ENCODE data around the gene MORN1. TPM values are rescaled to one million over a fixed set of nuclear protein-coding genes. Genes with fewer than 3 reads are reported as not detected.

MORN1 gene
- total and polyA plus RNA-seq, 4 donors: 2.3 to 6.9 (median 3.6) TPM

DNA sequence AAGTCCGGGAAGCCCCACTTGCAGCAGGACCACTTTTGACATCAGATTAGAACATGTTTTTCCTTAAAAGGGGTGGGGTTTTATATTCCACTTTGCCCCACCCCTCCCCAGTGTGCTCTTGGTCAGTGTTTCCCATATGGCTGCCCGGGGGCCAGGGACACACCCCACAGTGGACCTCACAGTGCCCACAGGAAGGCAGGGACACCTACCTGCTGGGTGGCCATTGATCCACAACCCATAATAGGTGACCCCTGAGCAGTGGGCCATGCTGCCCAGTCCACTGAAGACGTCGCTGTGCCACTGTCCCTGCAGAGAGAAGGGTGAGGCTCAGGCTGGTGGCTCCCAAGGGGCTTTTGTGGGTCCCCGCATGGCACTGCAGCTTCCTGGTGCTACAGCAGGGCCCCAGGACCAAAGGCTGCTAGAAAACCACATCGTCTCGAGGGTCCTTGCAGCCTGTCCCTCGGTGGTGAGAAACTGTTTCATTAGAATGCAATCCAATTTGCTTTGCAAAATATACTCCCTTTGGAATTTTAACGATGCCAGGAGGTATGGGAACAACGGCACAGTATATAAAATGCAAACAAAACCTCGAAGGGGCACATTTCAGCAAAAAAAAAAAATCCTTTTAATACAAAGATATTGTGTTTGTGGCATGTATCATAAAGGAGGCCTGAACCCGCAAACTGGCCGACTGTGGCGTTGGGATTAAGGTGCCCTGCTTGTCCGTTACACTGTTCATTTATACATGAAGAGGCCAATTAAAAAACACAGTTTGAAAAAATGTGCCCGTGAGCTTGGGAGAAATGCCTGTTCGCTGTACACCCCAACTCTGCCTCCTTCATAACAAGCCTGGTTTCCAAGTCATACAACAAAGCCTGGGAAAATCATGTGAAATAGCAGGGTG is 16.9 kb downstream of the MORN1 start:
- H3K9ac ChIP-seq (ENCODE audit: low read depth in 1 of 2, low read length in 2 of 2): no peak overlapping the region
- 87% methylated on average over 17 of the region's 17 CpGs for WGBS
- no peaks in the 10 kb centered on the region for H3K4me1 ChIP-seq (ENCODE audit: control insufficient read depth in 4 of 4, insufficient read depth in 4 of 4, low read length in 3 of 4)
- no peaks in the 10 kb centered on the region for H3K27me3 ChIP-seq (ENCODE audit: control insufficient read depth in 4 of 4, insufficient read depth in 4 of 4, low read length in 3 of 4)
- no peaks in the 10 kb centered on the region for H3K9me3 ChIP-seq (ENCODE audit: control insufficient read depth in 4 of 4, low read length in 3 of 4)
- peaks cover 0 to 3% (median 0%) of the 10 kb centered on the region in 4 donors for H3K36me3 ChIP-seq (ENCODE audit: control insufficient read depth in 4 of 4, insufficient read depth in 3 of 4, low read depth in 1 of 4, low read length in 3 of 4)
- no peak for DNase-seq (ENCODE audit: low spot score)
- TF ChIP-seq FOXA2 (IDR thresholded peaks at IDR 0.05) (no peak), SP1 (IDR thresholded peaks at IDR 0.05) (no peak), HNF4G (IDR thresholded peaks at IDR 0.05) (no peak), YY1 (IDR thresholded peaks at IDR 0.05) (no peak), RAD21 (IDR thresholded peaks at IDR 0.05) (no peak)
- no peak overlapping the region for H3K27ac ChIP-seq (ENCODE audit: low read depth in 1 of 2, low read length in 2 of 2)
- no peak overlapping the region for H3K4me3 ChIP-seq (ENCODE audit: low read depth in 1 of 3, low read length in 3 of 3)

DNA sequence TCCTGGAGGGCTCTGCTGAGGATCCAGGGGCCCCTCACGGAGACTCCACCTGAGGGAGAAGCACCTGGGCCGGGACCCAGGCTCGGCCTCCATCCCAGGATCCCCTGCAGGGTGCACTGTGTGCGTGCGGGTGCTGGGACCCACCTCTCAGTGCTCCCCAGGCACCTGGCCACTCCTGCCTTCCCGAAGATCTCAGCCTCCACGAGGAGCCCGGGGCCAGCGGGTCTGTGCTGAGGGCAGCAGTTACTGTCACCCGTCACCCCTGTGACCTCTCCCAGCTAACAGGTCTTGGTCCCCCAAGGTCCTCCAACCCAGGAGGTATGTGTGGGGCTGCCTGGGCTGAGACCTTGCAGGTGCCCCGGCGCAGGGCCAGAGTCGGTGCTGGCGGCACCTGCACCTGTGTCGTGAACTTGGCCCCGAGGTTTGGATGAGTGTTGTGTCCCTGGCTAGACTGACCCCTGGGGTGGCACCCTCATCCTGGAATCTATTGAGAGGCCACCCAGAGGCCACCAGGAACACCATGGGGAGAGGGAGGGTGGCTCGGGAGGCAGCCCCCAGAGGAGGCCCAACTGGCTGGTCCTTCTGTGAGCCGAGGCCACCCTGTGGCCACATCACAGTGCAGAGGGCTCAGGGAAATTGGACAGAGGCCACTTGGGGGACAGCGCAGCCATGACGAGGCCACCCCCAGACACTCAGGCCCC is 17.7 kb downstream of the MORN1 start:
- Histone ChIP-seq H3K4me1 (ENCODE audit: control insufficient read depth in 4 of 4, insufficient read depth in 4 of 4, low read length in 3 of 4) (no peaks in the 10 kb centered on the region), H3K27me3 (ENCODE audit: control insufficient read depth in 4 of 4, insufficient read depth in 4 of 4, low read length in 3 of 4) (no peaks in the 10 kb centered on the region), H3K27ac (ENCODE audit: low read depth in 1 of 2, low read length in 2 of 2) (no peak overlapping the region), H3K36me3 (ENCODE audit: control insufficient read depth in 4 of 4, insufficient read depth in 3 of 4, low read depth in 1 of 4, low read length in 3 of 4) (peaks cover 0 to 3% (median 0%) of the 10 kb centered on the region in 4 donors), H3K9ac (ENCODE audit: low read depth in 1 of 2, low read length in 2 of 2) (no peak overlapping the region), H3K4me3 (ENCODE audit: low read depth in 1 of 3, low read length in 3 of 3) (no peak overlapping the region), H3K9me3 (ENCODE audit: control insufficient read depth in 4 of 4, low read length in 3 of 4) (no peaks in the 10 kb centered on the region)
- DNase-seq (ENCODE audit: low spot score): no peak
- TF ChIP-seq EGR1 (IDR thresholded peaks at IDR 0.05; ENCODE audit: low read depth in 2 of 2) (no peak), SP1 (IDR thresholded peaks at IDR 0.05) (no peak), GABPA (IDR thresholded peaks at IDR 0.05 in 1 of 2, conservative IDR thresholded peaks at IDR 0.05 in 1 of 2) (no peak)
- TF ChIP-seq, protein P1, sequence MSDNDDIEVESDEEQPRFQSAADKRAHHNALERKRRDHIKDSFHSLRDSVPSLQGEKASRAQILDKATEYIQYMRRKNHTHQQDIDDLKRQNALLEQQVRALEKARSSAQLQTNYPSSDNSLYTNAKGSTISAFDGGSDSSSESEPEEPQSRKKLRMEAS (IDR thresholded peaks at IDR 0.05): no peak
- WGBS: 92% methylated on average over 20 of the region's 20 CpGs

DNA sequence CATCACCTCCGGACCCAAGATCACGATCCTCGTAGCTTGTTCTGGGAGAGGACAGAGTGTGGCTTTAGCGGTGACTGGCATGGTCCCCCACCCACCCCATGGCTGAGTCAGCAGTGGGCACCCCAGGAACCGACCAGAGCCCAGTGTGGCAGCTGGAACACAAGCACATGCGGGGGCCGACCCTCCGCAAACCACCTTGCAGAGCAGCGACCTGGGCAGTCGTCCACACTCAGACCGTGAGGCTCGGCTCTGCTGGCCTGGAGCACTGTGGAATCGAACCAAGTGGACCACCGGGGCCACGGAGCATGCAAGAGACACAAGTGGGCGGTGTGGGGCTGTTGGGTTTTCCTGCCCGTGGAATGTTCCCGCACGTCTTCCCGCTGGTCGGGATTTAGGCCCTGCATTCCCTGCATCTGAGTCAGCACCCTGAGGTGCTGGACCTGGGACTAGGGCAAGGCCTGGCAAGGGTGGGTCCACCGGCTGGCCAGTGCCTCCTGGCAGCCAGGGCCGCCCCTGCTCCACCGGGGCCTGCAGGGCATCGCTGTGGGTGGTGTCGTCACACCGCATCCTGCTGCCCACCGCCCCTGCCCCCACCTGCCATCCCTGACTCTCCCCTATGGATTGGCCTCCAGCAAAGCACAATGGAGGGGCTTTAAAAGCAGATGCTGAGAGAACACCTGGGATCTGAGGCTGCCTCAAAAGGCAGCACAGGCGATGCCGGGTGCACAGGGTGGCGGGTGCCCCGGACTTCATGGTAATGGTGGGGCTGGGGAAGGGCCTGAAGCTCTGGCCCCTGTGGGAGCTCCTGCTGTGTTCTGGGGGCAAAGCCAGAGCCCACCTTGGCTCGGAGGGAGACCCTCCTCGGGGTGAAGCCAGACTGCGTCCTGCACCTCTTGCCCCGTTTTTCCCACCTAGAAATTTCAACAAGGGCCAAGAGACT is 18.5 kb downstream of the MORN1 start:
- Histone ChIP-seq H3K9ac (ENCODE audit: low read depth in 1 of 2, low read length in 2 of 2) (no peak overlapping the region), H3K36me3 (ENCODE audit: control insufficient read depth in 4 of 4, insufficient read depth in 3 of 4, low read depth in 1 of 4, low read length in 3 of 4) (peaks cover 0 to 3% (median 0%) of the 10 kb centered on the region in 4 donors), H3K9me3 (ENCODE audit: control insufficient read depth in 4 of 4, low read length in 3 of 4) (no peaks in the 10 kb centered on the region), H3K4me3 (ENCODE audit: low read depth in 1 of 3, low read length in 3 of 3) (no peak overlapping the region), H3K27me3 (ENCODE audit: control insufficient read depth in 4 of 4, insufficient read depth in 4 of 4, low read length in 3 of 4) (no peaks in the 10 kb centered on the region), H3K4me1 (ENCODE audit: control insufficient read depth in 4 of 4, insufficient read depth in 4 of 4, low read length in 3 of 4) (no peaks in the 10 kb centered on the region), H3K27ac (ENCODE audit: low read depth in 1 of 2, low read length in 2 of 2) (no peak overlapping the region)
- no peak for DNase-seq (ENCODE audit: low spot score)
- 95% methylated on average over 36 of the region's 36 CpGs for WGBS
- TF ChIP-seq HNF4A (conservative IDR thresholded peaks at IDR 0.05) (no peak), NR2F2 (IDR thresholded peaks at IDR 0.05) (no peak), HNF4G (IDR thresholded peaks at IDR 0.05) (no peak), EGR1 (IDR thresholded peaks at IDR 0.05; ENCODE audit: low read depth in 2 of 2) (no peak), FOXA2 (IDR thresholded peaks at IDR 0.05) (no peak), GABPA (IDR thresholded peaks at IDR 0.05 in 1 of 2, conservative IDR thresholded peaks at IDR 0.05 in 1 of 2) (no peak), JUND (IDR thresholded peaks at IDR 0.05) (no peak), RAD21 (IDR thresholded peaks at IDR 0.05) (no peak), SP1 (IDR thresholded peaks at IDR 0.05) (no peak), TAF1 (conservative IDR thresholded peaks at IDR 0.05) (no peak), RXRA (IDR thresholded peaks at IDR 0.05) (no peak), FOXA1 (IDR thresholded peaks at IDR 0.05) (no peak)
- TF ChIP-seq, protein P2, sequence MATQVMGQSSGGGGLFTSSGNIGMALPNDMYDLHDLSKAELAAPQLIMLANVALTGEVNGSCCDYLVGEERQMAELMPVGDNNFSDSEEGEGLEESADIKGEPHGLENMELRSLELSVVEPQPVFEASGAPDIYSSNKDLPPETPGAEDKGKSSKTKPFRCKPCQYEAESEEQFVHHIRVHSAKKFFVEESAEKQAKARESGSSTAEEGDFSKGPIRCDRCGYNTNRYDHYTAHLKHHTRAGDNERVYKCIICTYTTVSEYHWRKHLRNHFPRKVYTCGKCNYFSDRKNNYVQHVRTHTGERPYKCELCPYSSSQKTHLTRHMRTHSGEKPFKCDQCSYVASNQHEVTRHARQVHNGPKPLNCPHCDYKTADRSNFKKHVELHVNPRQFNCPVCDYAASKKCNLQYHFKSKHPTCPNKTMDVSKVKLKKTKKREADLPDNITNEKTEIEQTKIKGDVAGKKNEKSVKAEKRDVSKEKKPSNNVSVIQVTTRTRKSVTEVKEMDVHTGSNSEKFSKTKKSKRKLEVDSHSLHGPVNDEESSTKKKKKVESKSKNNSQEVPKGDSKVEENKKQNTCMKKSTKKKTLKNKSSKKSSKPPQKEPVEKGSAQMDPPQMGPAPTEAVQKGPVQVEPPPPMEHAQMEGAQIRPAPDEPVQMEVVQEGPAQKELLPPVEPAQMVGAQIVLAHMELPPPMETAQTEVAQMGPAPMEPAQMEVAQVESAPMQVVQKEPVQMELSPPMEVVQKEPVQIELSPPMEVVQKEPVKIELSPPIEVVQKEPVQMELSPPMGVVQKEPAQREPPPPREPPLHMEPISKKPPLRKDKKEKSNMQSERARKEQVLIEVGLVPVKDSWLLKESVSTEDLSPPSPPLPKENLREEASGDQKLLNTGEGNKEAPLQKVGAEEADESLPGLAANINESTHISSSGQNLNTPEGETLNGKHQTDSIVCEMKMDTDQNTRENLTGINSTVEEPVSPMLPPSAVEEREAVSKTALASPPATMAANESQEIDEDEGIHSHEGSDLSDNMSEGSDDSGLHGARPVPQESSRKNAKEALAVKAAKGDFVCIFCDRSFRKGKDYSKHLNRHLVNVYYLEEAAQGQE (IDR thresholded peaks at IDR 0.05): no peak
- TF ChIP-seq, protein P3, sequence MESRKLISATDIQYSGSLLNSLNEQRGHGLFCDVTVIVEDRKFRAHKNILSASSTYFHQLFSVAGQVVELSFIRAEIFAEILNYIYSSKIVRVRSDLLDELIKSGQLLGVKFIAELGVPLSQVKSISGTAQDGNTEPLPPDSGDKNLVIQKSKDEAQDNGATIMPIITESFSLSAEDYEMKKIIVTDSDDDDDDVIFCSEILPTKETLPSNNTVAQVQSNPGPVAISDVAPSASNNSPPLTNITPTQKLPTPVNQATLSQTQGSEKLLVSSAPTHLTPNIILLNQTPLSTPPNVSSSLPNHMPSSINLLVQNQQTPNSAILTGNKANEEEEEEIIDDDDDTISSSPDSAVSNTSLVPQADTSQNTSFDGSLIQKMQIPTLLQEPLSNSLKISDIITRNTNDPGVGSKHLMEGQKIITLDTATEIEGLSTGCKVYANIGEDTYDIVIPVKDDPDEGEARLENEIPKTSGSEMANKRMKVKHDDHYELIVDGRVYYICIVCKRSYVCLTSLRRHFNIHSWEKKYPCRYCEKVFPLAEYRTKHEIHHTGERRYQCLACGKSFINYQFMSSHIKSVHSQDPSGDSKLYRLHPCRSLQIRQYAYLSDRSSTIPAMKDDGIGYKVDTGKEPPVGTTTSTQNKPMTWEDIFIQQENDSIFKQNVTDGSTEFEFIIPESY (IDR thresholded peaks at IDR 0.05): no peak
- TF ChIP-seq, protein P4, sequence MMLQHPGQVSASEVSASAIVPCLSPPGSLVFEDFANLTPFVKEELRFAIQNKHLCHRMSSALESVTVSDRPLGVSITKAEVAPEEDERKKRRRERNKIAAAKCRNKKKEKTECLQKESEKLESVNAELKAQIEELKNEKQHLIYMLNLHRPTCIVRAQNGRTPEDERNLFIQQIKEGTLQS (IDR thresholded peaks at IDR 0.05): no peak
- TF ChIP-seq, protein P1 (IDR thresholded peaks at IDR 0.05): no peak

Measured in liver (tissue), 9 donors.